GM12878 (cell line): Measurements from ENCODE around the gene LMBRD1. TPM values are rescaled to one million over a fixed set of nuclear protein-coding genes. Genes with fewer than 3 reads are reported as not detected.

ENCODE experiments used
- ATAC-seq: fragments of 200-7000 bp; cut with Tn5 transposase; 3 replicates; pipeline ENCODE4 v1.9.1; 2020; ENCODE audit warnings: mild to moderate bottlenecking, moderate library complexity
- BruUV-seq: library from RNA; stranded (reverse); fragments of 400-500 nt; replicated peaks from 2 replicates; lab custom pipeline; 2021; lab: Mats Ljungman, UMichigan
- CTCF ChIA-PET: fragments of 300-600 bp; sonication (Branson Sonifier 250); formaldehyde crosslinking; extraction: SDS; loops from one replicate; lab custom pipeline; 2021; ENCODE audit warnings: inconsistent platforms; lab: Yijun Ruan, JAX
- POLR2A ChIA-PET: fragments of 350-600 bp; formaldehyde crosslinking; extraction: SDS; loops from one replicate; lab custom pipeline; 2021; ENCODE audit warnings: inconsistent platforms; lab: Charles Lee
- RAD21 ChIA-PET: fragments of 300-600 bp; sonication (Branson Sonifier 250); formaldehyde crosslinking; loops from one replicate; lab custom pipeline; 2023; ENCODE audit warnings: antibody characterized with exemption; ENCODE audit not compliant: unreplicated experiment; lab: Charles Lee
- SMC1A ChIA-PET: fragments of 300-600 bp; sonication (Branson Sonifier 250); formaldehyde crosslinking; loops from one replicate; lab custom pipeline; 2023; ENCODE audit not compliant: unreplicated experiment, uncharacterized antibody; lab: Charles Lee
- DNase-seq: peaks from one replicate; pipeline ENCODE4 v3.0.0-alpha.2; 2011; ENCODE audit warnings: low read depth, low spot score
- FAIRE-seq: peaks from 3 replicates; lab custom pipeline; 2011; peaks lifted over from hg19 to GRCh38; lab: Jason Lieb, UNC
- H2AFZ ChIP-seq: 2 replicates; pipeline ENCODE4 v1.6.0; 2011; ENCODE audit warnings: low read depth, low read length, control low read depth; ENCODE audit not compliant: control insufficient read depth
- H3K27ac ChIP-seq: 2 replicates; pipeline ENCODE4 v1.5.1; 2011; ENCODE audit warnings: control low read depth; ENCODE audit not compliant: control insufficient read depth, insufficient read depth
- H3K27me3 ChIP-seq, 2 experiments: replicated peaks in 1 of 2; 2 replicates each; pipeline versions ENCODE4 v1.6.0 to v1.6.1; 2011; ENCODE audit warnings: low read length in 1 of 2; ENCODE audit not compliant: control insufficient read depth in 2 of 2, insufficient read depth in 2 of 2
- H3K36me3 ChIP-seq, 2 experiments: 2 replicates each; pipeline ENCODE4 v1.5.1; 2011; ENCODE audit warnings: low read length in 1 of 2; ENCODE audit not compliant: control insufficient read depth in 2 of 2, insufficient read depth in 2 of 2
- H3K4me1 ChIP-seq: 2 replicates; pipeline ENCODE4 v1.6.1; 2011; ENCODE audit warnings: mild to moderate bottlenecking, low read length, moderate library complexity, mixed read lengths; ENCODE audit not compliant: control insufficient read depth, insufficient read depth
- H3K4me2 ChIP-seq: 2 replicates; pipeline ENCODE4 v1.6.0; 2011; ENCODE audit warnings: control low read depth; ENCODE audit not compliant: control insufficient read depth, insufficient read depth
- H3K4me3 ChIP-seq: fragments of 200-600 bp; sonication (generic); 2 replicates; pipeline ENCODE4 v1.5.1; 2016
- H3K79me2 ChIP-seq: 2 replicates; pipeline ENCODE4 v1.6.0; 2011; ENCODE audit warnings: low read length; ENCODE audit not compliant: control insufficient read depth, insufficient read depth
- H3K9ac ChIP-seq: 2 replicates; pipeline ENCODE4 v1.8.0; 2011; ENCODE audit warnings: low read length, control low read depth, mixed read lengths; ENCODE audit not compliant: control insufficient read depth, insufficient read depth
- H3K9me3 ChIP-seq: replicated peaks from 3 replicates; pipeline ENCODE4 v1.5.1; 2011; ENCODE audit warnings: mild to moderate bottlenecking, low read length; ENCODE audit not compliant: control insufficient read depth, insufficient read depth
- H4K20me1 ChIP-seq: 2 replicates; pipeline ENCODE4 v1.6.0; 2011; ENCODE audit not compliant: control insufficient read depth, insufficient read depth
- CEBPB ChIP-seq, 2 experiments: fragments of 150-350 bp in 1 of 2; IDR thresholded peaks; 2 replicates each; pipeline ENCODE4 v1.6.1; 2012 to 2014; ENCODE audit warnings: low read depth in 2 of 2, low read length in 2 of 2, borderline replicate concordance in 1 of 2, inconsistent platforms in 1 of 2
- EP300 ChIP-seq, 2 experiments: fragments of 150-350 bp in 1 of 2; IDR thresholded peaks; 2 replicates each; pipeline ENCODE4 v1.6.1; 2011 to 2012; ENCODE audit warnings: low read depth in 2 of 2, low read length in 2 of 2, borderline replicate concordance in 1 of 2, improper control_type of control experiment in 1 of 2, inconsistent platforms in 1 of 2; ENCODE audit not compliant: control insufficient read depth in 1 of 2
- ESRRA ChIP-seq: IDR thresholded peaks from 2 replicates; pipeline ENCODE4 v1.6.1; 2012; ENCODE audit warnings: mild to moderate bottlenecking, low read length, improper control_type of control experiment
- ETV6 ChIP-seq, 2 experiments: fragments of 450-650 bp in 1 of 2; IDR thresholded peaks in 1 of 2; conservative IDR thresholded peaks in 1 of 2; 2 replicates each; pipeline ENCODE4 v1.6.1; 2014; ENCODE audit warnings: antibody characterized with exemption in 1 of 2, borderline replicate concordance in 1 of 2, low read depth in 1 of 2, mild to moderate bottlenecking in 1 of 2, moderate library complexity in 1 of 2
- FOXK2 ChIP-seq: fragments of 450-650 bp; IDR thresholded peaks from 2 replicates; pipeline ENCODE4 v1.6.1; 2017; ENCODE audit warnings: mild to moderate bottlenecking, moderate library complexity
- HDAC6 ChIP-seq: fragments of 200-600 bp; sonication (generic); IDR thresholded peaks from one replicate; pipeline ENCODE4 v1.8.0; 2017; ENCODE audit warnings: antibody characterized with exemption; ENCODE audit not compliant: unreplicated experiment
- LARP7 ChIP-seq: fragments of 450-650 bp; IDR thresholded peaks from 2 replicates; pipeline ENCODE4 v1.6.1; 2017; ENCODE audit warnings: mild to moderate bottlenecking
- MXI1 ChIP-seq: fragments of 150-350 bp; IDR thresholded peaks from 2 replicates; pipeline ENCODE4 v1.6.1; 2011; ENCODE audit warnings: low read depth, mild to moderate bottlenecking, inconsistent platforms, low read length, improper control_type of control experiment
- NBN ChIP-seq: fragments of 450-650 bp; IDR thresholded peaks from 2 replicates; pipeline ENCODE4 v1.6.1; 2016
- PML ChIP-seq: IDR thresholded peaks from 2 replicates; pipeline ENCODE4 v1.6.1; 2012; ENCODE audit warnings: low read length, inconsistent platforms
- RELB ChIP-seq: fragments of 450-650 bp; IDR thresholded peaks from 2 replicates; pipeline ENCODE4 v1.6.1; 2017; ENCODE audit warnings: low read depth, mild to moderate bottlenecking, moderate library complexity
- RFX5 ChIP-seq: IDR thresholded peaks from 2 replicates; pipeline ENCODE4 v1.6.1; 2011; ENCODE audit warnings: low read depth, low read length, improper control_type of control experiment
- SMC3 ChIP-seq: IDR thresholded peaks from 2 replicates; pipeline ENCODE4 v1.6.1; 2011; ENCODE audit warnings: low read length, improper control_type of control experiment, borderline replicate concordance
- STAT3 ChIP-seq: IDR thresholded peaks from 2 replicates; pipeline ENCODE4 v1.6.1; 2011; ENCODE audit warnings: low read depth, low read length, improper control_type of control experiment
- TCF3 ChIP-seq: IDR thresholded peaks from 2 replicates; pipeline ENCODE4 v1.6.1; 2012; ENCODE audit warnings: low read depth, mild to moderate bottlenecking, low read length, borderline replicate concordance; ENCODE audit not compliant: insufficient read depth
- WGBS: methylation state at CpG from one replicate; pipeline ENCODE4 v1.1.6; 2016; ENCODE audit warnings: low lambda C conversion rate; ENCODE audit not compliant: insufficient replicate concordance, insufficient coverage; ENCODE audit errors: missing lambda C conversion rate; 5-methylcytosine and 5-hydroxymethylcytosine counted together
- in situ Hi-C: fragments of 300-500 bp; cut with MboI; formaldehyde crosslinking; loops from 9 replicates; pipeline ENCODE4 v1.14.3; 2018; ENCODE audit warnings: mixed read lengths
- intact Hi-C: fragments of 100-400 bp; cut with micrococcal nuclease; formaldehyde crosslinking; loops from one replicate; pipeline ENCODE4 v1.14.2; 2022; ENCODE audit not compliant: unreplicated experiment
- polyA plus RNA-seq, 11 experiments: library from polyadenylated mRNA; depleted of rRNA in 4 of 11; unstranded in 6 of 11; stranded (reverse) in 5 of 11; fragments of >200 nt; fragmentation: Nextera tagmentation in 4 of 11; fragmentation: Illumina TruSeq in 1 of 11; extraction: Ambion mirVana in 4 of 11; extraction: Trizol in 1 of 11; gene quantifications; 1 replicate in 1 of 11; 2 replicates in 10 of 11; pipeline versions ENCODE4 v1.2.1 to v1.2.3, GENCODE V29; 2011 to 2016; ENCODE audit warnings: inconsistent platforms in 2 of 11, missing spikeins in 2 of 11, low read depth in 1 of 11
- total RNA-seq, 4 experiments: library from RNA; depleted of rRNA in 3 of 4; stranded (reverse); fragments of >200 nt in 3 of 4; fragmentation: Illumina TruSeq in 1 of 4; extraction: Trizol in 1 of 4; gene quantifications; 2 replicates each; pipeline versions ENCODE4 v1.2.1 to v1.2.3, GENCODE V29; 2013 to 2021

Gene LMBRD1
- total and polyA plus RNA-seq, 10 of the 15 experiments (the other 5 are each of a cell fraction or from before 2014, with no cell fraction given): 20.0 to 82.1 (median 27.2) TPM

DNA sequence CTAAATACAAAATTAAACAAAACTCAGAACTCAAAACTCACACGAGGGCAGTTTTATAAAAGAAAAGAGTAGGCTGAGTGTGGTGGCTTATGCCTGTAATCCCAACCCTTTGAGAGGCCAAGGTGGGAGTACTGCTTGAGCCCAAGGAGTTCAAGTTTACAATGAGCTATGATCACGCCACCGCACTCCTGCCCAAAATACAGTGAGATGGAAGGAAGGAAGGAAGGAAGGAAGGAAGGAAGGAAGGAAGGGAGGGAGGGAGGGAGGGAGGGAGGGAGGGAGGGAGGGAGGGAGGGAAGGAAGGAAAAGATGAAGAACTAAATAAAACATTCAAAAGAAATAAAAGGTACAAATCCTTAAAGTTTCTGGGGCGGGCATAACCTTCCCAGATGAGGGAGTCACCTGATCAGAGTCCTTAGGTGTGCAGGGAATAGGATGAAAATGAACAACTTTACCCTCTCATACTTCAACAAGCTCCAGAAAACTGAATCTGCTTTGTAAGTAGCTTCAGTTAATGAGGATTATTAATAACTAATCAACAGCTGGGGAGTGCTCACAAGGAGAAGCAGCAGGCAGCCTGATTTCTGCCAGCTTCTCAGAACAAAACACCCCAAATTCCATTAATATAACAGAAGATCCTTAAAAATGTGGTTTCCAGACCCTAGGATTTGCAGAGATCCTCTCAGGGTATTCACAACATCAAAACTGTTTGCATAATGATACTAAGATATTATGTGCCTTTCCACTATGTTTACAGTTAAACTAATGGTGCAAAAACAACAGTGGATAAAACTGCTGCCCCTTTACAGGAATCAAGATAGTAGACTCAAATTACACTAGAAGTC, 21.8 kb downstream of the LMBRD1 start (continued):
- no peak for TF ChIP-seq ETV6 (conservative IDR thresholded peaks at IDR 0.05 in 1 of 2, IDR thresholded peaks at IDR 0.05 in 1 of 2; ENCODE audit: borderline replicate concordance in 1 of 2, low read depth in 1 of 2)
- TF ChIP-seq SMC3: no peak
- no peak for TF ChIP-seq RFX5
- no peak for TF ChIP-seq ESRRA
- TF ChIP-seq PML: no peak
- no peak for TF ChIP-seq STAT3
- TF ChIP-seq, all 136 proteins: peak for 0

DNA sequence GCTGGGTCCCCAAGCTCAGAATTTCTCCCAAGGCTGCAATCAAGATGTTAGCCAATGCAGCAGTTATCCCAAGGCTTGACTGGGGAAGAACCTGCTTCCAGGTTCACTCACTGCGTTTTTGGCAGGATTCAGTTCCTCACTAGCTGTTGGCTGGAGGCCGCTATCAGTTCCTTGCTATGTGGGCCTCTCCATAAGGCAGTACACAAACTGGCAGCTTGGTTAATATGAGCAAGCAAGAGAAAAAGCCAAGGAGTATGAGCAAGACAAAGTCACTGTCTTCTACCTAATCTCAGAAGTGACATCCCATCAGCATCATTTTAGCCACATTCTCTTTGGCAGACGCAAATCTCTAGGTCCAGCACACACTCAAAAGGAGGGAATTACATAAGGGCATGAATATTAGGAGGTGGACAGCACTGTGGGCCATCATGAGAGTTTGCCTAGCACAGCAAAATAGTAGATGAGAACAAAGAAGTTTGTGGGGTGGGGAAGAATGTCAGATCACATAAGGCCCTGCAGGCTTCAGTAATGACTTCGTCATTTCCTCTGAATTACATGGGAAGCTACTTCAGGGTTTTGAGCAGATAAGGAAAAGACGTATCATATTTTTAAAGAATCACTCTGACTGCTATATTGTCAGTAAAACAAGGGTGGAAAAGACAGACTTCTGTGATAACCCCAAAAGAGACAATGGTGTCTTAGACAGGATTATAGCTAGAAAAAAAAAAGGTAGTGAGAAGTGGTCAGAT, 25.5 kb downstream of the LMBRD1 start:
- POLR2A ChIA-PET: interaction anchor here (0.6 kb wide), 2 partner anchors 20 to 270 kb away, joined by 3 to 4 read pairs; no protein-coding TSS in a partner anchor
- intact Hi-C loops: no loop called here
- CTCF ChIA-PET: interaction anchor here (0.5 to 1.3 kb wide), 3 partner anchors 18 to 26 kb away, joined by 3 to 4 read pairs (median 3); partner anchors contain the start of gene LMBRD1
- Histone ChIP-seq H3K9ac (no peak overlapping the region), H3K79me2 (peaks cover 3% of the 10 kb centered on the region; the same call in 1 of the 2 replicates), H3K9me3 (peaks cover 5% of the 10 kb centered on the region; the same call in 2 of the 3 replicates), H3K4me3 (no peak overlapping the region), H3K36me3 (peaks cover 2 to 9% of the 10 kb centered on the region in 2 experiments; a peak in 3 of 4 replicates), H3K4me2 (no peak overlapping the region), H4K20me1 (no peaks in the 10 kb centered on the region), H3K27me3 (no peaks in the 10 kb centered on the region), H3K4me1 (no peaks in the 10 kb centered on the region), H3K27ac (no peak overlapping the region), H2AFZ (no peak overlapping the region)
- in situ Hi-C loops: no loop called here
- no peak for ATAC-seq
- no peak for DNase-seq
- FAIRE-seq: no peak
- 92% methylated on average over 5 of the region's 5 CpGs for WGBS
- SMC1A ChIA-PET: interaction anchor here (2.0 kb wide), 1 partner anchor 10 kb away, joined by 7 read pairs; no protein-coding TSS in a partner anchor
- RAD21 ChIA-PET: no interaction called here
- TF ChIP-seq EP300 (IDR thresholded peaks at IDR 0.05; ENCODE audit: borderline replicate concordance in 1 of 2, control insufficient read depth in 1 of 2, low read depth in 2 of 2, low read length in 2 of 2) (no peak), FOXK2 (no peak), NBN (no peak), LARP7 (no peak), MXI1 (no peak), TCF3 (no peak), RELB (no peak), CEBPB (IDR thresholded peaks at IDR 0.05; ENCODE audit: borderline replicate concordance in 1 of 2, low read depth in 2 of 2, low read length in 2 of 2) (no peak), HDAC6 (no peak), PML (no peak)
- BruUV-seq: no TSS peak
